Stimulated activated CD4-positive, alpha-beta T cell treated with anti-CD3 and anti-CD28 coated beads, Interleukin-1b, Interleukin-23, amount 100 ng/mL, for 4 hours (primary cell): ENCODE measurements around the gene MORN3.

ENCODE experiments used
- DNase-seq, 2 donors: peaks; one replicate each; pipeline ENCODE4 v3.0.0-alpha.2; 2020; ENCODE audit warnings: low read depth in 2 of 2

The MORN3 gene

DNA sequence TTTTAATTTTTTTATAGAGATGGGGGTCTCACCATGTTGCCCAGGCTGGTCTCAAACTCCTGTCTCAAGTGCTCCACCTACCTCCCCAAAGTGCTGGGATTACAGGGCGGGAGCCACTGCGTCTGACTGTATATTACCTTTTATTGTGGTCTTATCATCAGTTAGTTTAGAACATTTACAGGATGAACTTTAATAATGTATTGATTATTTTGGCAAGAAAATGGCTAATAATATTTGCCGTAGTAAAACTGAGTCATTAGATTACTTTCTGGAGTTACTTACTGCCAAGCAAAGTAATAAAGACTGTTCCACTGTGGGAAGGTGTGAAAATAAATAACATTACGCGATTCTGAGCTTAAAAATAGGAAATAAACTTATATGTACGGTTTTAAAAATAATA lies 66.7 kb downstream of the MORN3 start:
- DNase-seq, result no peak

DNA sequence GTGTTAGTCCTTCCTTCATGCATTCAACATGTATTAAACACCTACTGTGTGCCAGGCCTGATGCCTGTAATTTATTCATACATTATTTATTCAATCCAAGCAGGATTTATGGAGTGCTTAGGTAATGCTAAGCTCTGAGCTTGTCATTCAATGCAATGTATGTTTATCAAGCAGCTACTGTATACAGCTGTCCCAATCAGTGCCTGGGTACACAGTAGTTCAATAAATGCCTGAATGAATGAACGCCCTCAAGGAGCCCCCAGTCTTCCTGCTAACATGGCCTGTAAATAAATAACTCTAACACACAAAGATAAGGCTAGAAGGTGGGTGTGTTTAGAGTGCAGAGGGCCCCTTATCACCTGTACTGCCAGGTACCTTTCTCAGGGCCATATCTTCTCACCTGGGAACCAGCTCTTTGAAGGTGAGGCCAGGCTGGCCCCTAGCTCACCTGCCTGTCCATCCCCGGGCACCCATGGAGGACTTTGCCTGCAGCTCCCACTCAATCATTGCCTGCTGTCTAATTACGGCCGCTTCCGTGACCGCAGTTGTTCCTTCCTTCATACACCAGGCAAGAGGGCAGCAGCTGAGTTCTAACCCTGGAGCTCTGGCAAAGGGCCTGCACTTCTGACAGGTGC lies 68.6 kb downstream of the MORN3 start:
- DNase-seq, result no peak
